ENCODE data around the gene GSX2. TPM values are rescaled to one million over a fixed set of nuclear protein-coding genes. Genes with fewer than 3 reads are reported as not detected.

Gene GSX2
- total RNA-seq, 4 donors from 2014 or later = not detected

DNA sequence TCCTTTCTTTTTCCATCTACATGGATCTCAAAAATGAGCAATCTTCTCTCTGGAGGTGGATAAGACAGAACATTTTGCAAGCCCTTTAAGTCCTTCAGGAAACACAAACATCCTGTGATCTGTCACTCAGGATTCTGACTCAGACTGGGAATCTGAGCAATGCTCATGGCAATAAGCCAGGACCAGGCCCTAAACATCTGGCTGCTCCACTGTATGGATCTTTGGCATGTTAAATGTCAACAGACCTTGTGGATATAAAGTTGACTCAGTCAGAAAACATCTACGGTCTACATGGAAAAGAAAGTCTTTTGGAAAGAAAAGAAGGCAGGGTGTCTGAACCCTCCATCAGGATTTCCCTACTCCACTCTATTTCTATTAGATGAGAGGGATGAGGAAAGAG, 17.8 kb upstream of the GSX2 start:
- no peak for TF ChIP-seq CTCF (IDR thresholded peaks at IDR 0.05; ENCODE audit: low read depth)

GRCh38 chr4:54085284-54085683, 14.7 kb upstream of the GSX2 start:
- no peak for TF ChIP-seq CTCF (IDR thresholded peaks at IDR 0.05; ENCODE audit: low read depth)

GRCh38 chr4:54089875-54090274, 10.1 kb upstream of the GSX2 start:
- TF ChIP-seq CTCF (IDR thresholded peaks at IDR 0.05; ENCODE audit: low read depth) = no peak

GRCh38 chr4:54090404-54090803, 9.6 kb upstream of the GSX2 start:
- TF ChIP-seq CTCF (IDR thresholded peaks at IDR 0.05; ENCODE audit: low read depth) = no peak

DNA sequence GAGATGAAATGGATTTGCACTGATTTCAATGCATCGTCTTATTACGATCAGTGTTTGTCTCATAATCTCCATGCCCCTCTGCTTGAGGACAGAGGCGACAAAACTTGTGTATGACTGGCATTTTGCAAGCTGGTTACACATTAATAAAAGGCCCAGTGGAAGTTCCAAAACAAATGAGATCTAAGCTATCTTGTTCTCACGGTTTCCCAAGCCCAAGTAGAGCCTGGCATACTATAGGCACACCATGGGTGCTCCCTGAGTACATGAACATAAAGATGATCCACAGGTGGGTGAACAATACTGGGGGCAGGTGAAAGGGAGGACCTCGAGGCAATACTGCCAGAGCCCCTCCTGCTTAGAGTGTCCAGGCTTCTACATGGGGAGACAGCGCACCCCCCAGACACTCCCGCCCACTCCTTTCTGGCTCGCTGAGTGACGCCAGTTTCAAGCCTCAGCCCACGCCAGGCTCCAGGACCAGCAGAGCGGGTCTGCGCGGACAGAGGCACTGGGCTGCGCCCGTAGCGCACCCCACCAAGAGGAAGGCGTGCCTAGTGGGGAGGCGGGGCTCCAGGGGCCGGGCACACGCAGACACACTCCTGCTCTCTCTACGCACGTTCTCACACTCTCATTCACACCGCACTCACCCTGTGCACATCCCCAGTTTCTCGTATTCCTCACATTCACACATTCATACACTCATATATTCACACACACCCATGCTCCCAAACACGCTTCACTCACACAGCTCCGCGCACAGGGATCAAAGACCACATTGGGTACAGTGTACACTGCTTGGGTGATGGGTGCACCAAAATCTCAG, 8.9 kb upstream of the GSX2 start:
- no peak for TF ChIP-seq CTCF (IDR thresholded peaks at IDR 0.05; ENCODE audit: low read depth)

DNA sequence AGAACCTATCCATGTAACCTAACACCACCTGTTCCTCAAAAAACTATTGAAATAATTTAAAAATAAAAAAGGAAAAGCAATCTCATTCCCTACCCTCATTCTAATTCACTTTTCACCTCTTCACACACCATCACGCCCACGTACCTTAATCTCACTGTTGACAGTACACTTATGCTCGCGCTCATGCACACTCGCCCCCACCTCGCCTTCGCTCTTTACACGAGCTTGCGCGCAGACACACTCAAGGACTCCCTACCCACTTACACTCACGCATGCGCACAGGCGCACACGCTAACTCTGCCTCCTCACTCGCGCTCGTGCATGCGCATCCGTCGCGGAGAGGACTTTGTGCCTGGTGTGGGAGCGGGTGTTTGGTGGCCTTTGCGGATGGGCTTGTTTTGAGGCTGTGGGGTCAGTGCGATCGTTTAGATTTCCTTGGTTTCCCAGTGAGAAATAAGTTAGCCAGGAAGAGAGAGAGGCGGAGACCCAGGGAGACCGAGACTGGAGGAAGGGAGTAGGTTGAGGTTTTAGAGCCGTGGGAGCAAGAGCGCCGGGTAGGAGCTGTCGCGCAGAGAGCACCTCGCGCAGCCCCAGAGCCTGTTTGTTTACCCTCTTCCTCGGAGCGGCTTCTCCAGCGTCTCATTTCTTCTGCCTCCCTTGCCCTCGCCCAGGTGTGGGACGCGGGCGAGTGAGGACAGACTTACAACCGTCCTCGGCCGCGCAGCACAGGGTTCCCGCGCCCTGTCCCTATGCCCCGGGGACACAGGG, 8.1 kb upstream of the GSX2 start:
- TF ChIP-seq CTCF (IDR thresholded peaks at IDR 0.05; ENCODE audit: low read depth) = no peak
